B cell (primary cell): ENCODE data around the gene CASP4. TPM values are rescaled to one million over a fixed set of nuclear protein-coding genes. Genes with fewer than 3 reads are reported as not detected.

Source experiments
- ATAC-seq: fragments of 200-7000 bp; cut with Tn5 transposase; one replicate; pipeline ENCODE4 v1.10.0; 2021; ENCODE audit warnings: low read depth, mild to moderate bottlenecking, moderate number of reproducible peaks, moderate library complexity
- CTCF ChIA-PET: fragments of 350-600 bp; sonication (Branson Sonifier 250); formaldehyde crosslinking; loops from one replicate; lab custom pipeline; 2021; ENCODE audit warnings: antibody characterized with exemption, inconsistent platforms; lab: Charles Lee
- POLR2A ChIA-PET: fragments of 350-600 bp; sonication (Branson Sonifier 250); formaldehyde crosslinking; loops from one replicate; lab custom pipeline; 2021; ENCODE audit warnings: antibody characterized with exemption; lab: Charles Lee
- DNase-seq: peaks from one replicate; pipeline ENCODE4 v3.0.0; 2013
- H2AFZ ChIP-seq: 2 replicates; pipeline ENCODE4 v1.6.1; 2012; ENCODE audit warnings: mild to moderate bottlenecking, low read depth, low read length; ENCODE audit not compliant: insufficient read depth, poor library complexity, severe bottlenecking
- H3K27ac ChIP-seq, 2 donors: 1 replicate in 1 of 2; 2 replicates in 1 of 2; pipeline ENCODE4 v1.5.1; 2012 to 2013; ENCODE audit warnings: low read length in 2 of 2, mild to moderate bottlenecking in 2 of 2, moderate library complexity in 1 of 2
- H3K27me3 ChIP-seq, 4 experiments: fragments of 200-600 bp in 1 of 4; sonication (generic) in 1 of 4; replicated peaks in 1 of 4; 1 replicate in 2 of 4; 2 replicates in 2 of 4; pipeline versions ENCODE4 v1.6.1 to v1.7.0; 2013 to 2016; ENCODE audit warnings: low read length in 3 of 4, mild to moderate bottlenecking in 2 of 4, mixed read lengths in 1 of 4, moderate library complexity in 1 of 4; ENCODE audit not compliant: insufficient read depth in 4 of 4, control insufficient read depth in 3 of 4; ENCODE audit errors: control extremely low read depth in 1 of 4
- H3K36me3 ChIP-seq, 2 experiments: replicated peaks in 1 of 2; 1 replicate in 1 of 2; 2 replicates in 1 of 2; pipeline versions ENCODE4 v1.6.1 to v1.7.1; 2013; ENCODE audit warnings: low read length in 1 of 2; ENCODE audit not compliant: insufficient read depth in 2 of 2, control insufficient read depth in 1 of 2; ENCODE audit errors: control extremely low read depth in 1 of 2, extremely low read depth in 1 of 2
- H3K4me1 ChIP-seq, 2 donors: fragments of 200-600 bp in 1 of 2; sonication (generic) in 1 of 2; 1 replicate in 1 of 2; 2 replicates in 1 of 2; pipeline versions ENCODE4 v1.5.1 to v1.6.1; 2013 to 2017; ENCODE audit warnings: low read length in 2 of 2; ENCODE audit not compliant: control insufficient read depth in 2 of 2, insufficient read depth in 2 of 2
- H3K4me2 ChIP-seq: replicated peaks from 2 replicates; pipeline ENCODE3; 2012; ENCODE audit warnings: mild to moderate bottlenecking, low read depth, low read length; ENCODE audit not compliant: poor library complexity, severe bottlenecking
- H3K4me3 ChIP-seq, 5 experiments: fragments of 200-600 bp in 1 of 5; sonication (generic) in 1 of 5; 1 replicate in 3 of 5; 2 replicates in 2 of 5; pipeline versions ENCODE4 v1.5.1 to v1.7.0; 2011 to 2016; ENCODE audit warnings: low read length in 4 of 5, mild to moderate bottlenecking in 4 of 5, low read depth in 2 of 5, control low read depth in 1 of 5, moderate library complexity in 1 of 5; ENCODE audit not compliant: insufficient read depth in 1 of 5; ENCODE audit errors: control extremely low read depth in 1 of 5, extremely low read depth in 1 of 5
- H3K79me2 ChIP-seq: fragments of 200-600 bp; sonication (generic); one replicate; pipeline ENCODE4 v1.6.0; 2016; ENCODE audit warnings: low read length; ENCODE audit not compliant: control insufficient read depth, insufficient read depth
- H3K9ac ChIP-seq: fragments of 200-600 bp; sonication (generic); 2 replicates; pipeline ENCODE4 v1.6.1; 2017; ENCODE audit warnings: mild to moderate bottlenecking, low read length, moderate library complexity
- H3K9me3 ChIP-seq, 3 donors: one replicate each; pipeline versions ENCODE4 v1.6.1 to v1.7.1; 2013; ENCODE audit warnings: low read length in 2 of 3; ENCODE audit not compliant: control insufficient read depth in 2 of 3, insufficient read depth in 1 of 3; ENCODE audit errors: control extremely low read depth in 1 of 3
- H4K20me1 ChIP-seq: 2 replicates; pipeline ENCODE4 v1.6.0; 2012; ENCODE audit warnings: mild to moderate bottlenecking, low read length; ENCODE audit not compliant: insufficient read depth, control insufficient read depth, poor library complexity, severe bottlenecking
- H3K27ac Mint-ChIP-seq: one replicate; pipeline ENCODE4 v1.8.0; 2021; ENCODE audit warnings: mixed read lengths
- H3K27me3 Mint-ChIP-seq: one replicate; pipeline ENCODE4 v1.8.0; 2021; ENCODE audit warnings: mixed read lengths
- H3K4me1 Mint-ChIP-seq: one replicate; pipeline ENCODE4 v1.8.0; 2021; ENCODE audit warnings: mixed read lengths
- H3K4me3 Mint-ChIP-seq: one replicate; pipeline ENCODE4 v1.8.0; 2021; ENCODE audit warnings: mixed read lengths
- H3K9me3 Mint-ChIP-seq: one replicate; pipeline ENCODE4 v1.8.0; 2022; ENCODE audit warnings: mixed read lengths; ENCODE audit not compliant: insufficient read depth
- EZH2 ChIP-seq: IDR thresholded peaks from 2 replicates; pipeline ENCODE4 v1.6.1; 2012; ENCODE audit warnings: borderline replicate concordance, low read depth, mild to moderate bottlenecking, moderate library complexity, low read length; ENCODE audit not compliant: insufficient read depth, poor library complexity, severe bottlenecking
- WGBS: methylation state at CpG from one replicate; pipeline ENCODE4 v1.1.5; 2013; ENCODE audit warnings: missing lambda C conversion rate; ENCODE audit not compliant: insufficient coverage; 5-methylcytosine and 5-hydroxymethylcytosine counted together
- intact Hi-C: fragments of 100-400 bp; cut with micrococcal nuclease; formaldehyde crosslinking; loops from one replicate; pipeline ENCODE4 v1.10.0; 2022
- polyA plus RNA-seq: library from polyadenylated mRNA; depleted of rRNA; stranded (reverse); fragments of >200 nt; gene quantifications from 2 replicates; pipeline ENCODE4 v1.2.3, GENCODE V29; 2012
- total RNA-seq, 2 donors: library from RNA; stranded (reverse); fragments of 120-200 nt in 1 of 2; gene quantifications; 1 replicate in 1 of 2; 2 replicates in 1 of 2; pipeline versions ENCODE4 v1.2.3 to v1.2.4, GENCODE V29; 2013 to 2022
- TF ChIP-seq, protein P1 (sequence below): fragments of 200-600 bp; IDR thresholded peaks from one replicate; pipeline ENCODE4 v1.8.0; 2022; ENCODE audit warnings: antibody characterized with exemption, mild to moderate bottlenecking

Gene CASP4
- total and polyA plus RNA-seq, 2 donors (not counting 1 experiment from before 2014, with no cell fraction given): 72.4 to 157 TPM

DNA sequence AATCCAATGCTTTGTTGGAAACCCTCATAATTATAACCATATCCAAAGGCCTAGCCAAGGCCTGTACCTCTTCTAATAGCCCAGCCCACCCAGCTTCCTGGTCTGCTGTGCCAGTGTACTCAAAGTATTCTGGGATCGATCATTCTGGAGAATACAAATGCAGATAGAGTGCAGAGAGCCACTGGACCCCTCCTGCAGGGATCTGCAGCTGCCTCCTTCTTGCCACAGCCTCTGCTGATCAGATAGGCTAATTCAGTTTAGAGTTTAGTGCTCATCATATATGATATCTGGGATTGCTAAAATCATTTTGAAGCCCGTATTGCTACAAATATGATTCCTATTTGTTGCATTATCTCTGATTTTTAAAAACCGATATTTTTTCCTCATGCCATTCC lies 37.1 kb upstream of the CASP4 start:
- Histone ChIP-seq H3K36me3 (no peaks in the 10 kb centered on the region), H3K27ac (no peak overlapping the region), H2AFZ (no peak overlapping the region), H3K9me3 (no peaks in the 10 kb centered on the region), H3K27me3 (no peaks in the 10 kb centered on the region), H3K9ac (no peak overlapping the region), H3K4me3 (no peak overlapping the region), H3K79me2 (no peaks in the 10 kb centered on the region), H4K20me1 (no peaks in the 10 kb centered on the region), H3K4me2 (no peak overlapping the region), H3K4me1 (no peaks in the 10 kb centered on the region)
- intact Hi-C loops: no loop called here
- DNase-seq (no peak), ATAC-seq (no peak)
- TF ChIP-seq, protein P1, sequence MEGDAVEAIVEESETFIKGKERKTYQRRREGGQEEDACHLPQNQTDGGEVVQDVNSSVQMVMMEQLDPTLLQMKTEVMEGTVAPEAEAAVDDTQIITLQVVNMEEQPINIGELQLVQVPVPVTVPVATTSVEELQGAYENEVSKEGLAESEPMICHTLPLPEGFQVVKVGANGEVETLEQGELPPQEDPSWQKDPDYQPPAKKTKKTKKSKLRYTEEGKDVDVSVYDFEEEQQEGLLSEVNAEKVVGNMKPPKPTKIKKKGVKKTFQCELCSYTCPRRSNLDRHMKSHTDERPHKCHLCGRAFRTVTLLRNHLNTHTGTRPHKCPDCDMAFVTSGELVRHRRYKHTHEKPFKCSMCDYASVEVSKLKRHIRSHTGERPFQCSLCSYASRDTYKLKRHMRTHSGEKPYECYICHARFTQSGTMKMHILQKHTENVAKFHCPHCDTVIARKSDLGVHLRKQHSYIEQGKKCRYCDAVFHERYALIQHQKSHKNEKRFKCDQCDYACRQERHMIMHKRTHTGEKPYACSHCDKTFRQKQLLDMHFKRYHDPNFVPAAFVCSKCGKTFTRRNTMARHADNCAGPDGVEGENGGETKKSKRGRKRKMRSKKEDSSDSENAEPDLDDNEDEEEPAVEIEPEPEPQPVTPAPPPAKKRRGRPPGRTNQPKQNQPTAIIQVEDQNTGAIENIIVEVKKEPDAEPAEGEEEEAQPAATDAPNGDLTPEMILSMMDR: no peak
- no peak for TF ChIP-seq EZH2
- ChIA-PET CTCF (no interaction called here), POLR2A (no interaction called here)
- H3K4me3 Mint-ChIP-seq: no peak overlapping the region
- H3K4me1 Mint-ChIP-seq: peaks cover 5% of the 10 kb centered on the region
- 100% methylated on average over 1 of the region's 3 CpGs for WGBS
- no peak overlapping the region for H3K27ac Mint-ChIP-seq
- no peaks in the 10 kb centered on the region for H3K9me3 Mint-ChIP-seq
- H3K27me3 Mint-ChIP-seq: no peaks in the 10 kb centered on the region

DNA sequence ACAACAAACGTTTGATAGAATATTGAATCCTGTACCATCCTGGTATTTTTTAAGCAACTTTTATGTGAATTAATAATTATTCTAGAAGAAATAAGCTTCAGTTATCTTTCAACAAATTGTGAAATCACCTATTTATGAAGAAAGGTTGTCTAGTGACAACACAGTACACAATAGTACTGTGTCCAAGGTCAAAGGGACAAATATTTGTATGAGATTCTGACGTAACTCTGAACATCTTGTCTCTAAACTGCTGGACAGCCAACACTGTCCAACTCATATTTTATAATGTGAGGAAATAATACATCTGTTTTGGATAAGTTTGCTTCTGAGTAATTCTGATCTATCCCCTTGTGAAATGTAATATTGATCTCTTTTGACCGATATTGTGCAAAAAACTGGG lies 35.6 kb upstream of the CASP4 start:
- CTCF ChIA-PET: no interaction called here
- H3K4me1 Mint-ChIP-seq: peaks cover 5% of the 10 kb centered on the region
- Histone ChIP-seq H3K4me2 (no peak overlapping the region), H3K4me1 (no peaks in the 10 kb centered on the region), H4K20me1 (no peaks in the 10 kb centered on the region), H2AFZ (no peak overlapping the region), H3K27ac (no peak overlapping the region), H3K27me3 (no peaks in the 10 kb centered on the region), H3K79me2 (no peaks in the 10 kb centered on the region), H3K4me3 (no peak overlapping the region), H3K9me3 (no peaks in the 10 kb centered on the region), H3K36me3 (no peaks in the 10 kb centered on the region), H3K9ac (no peak overlapping the region)
- no CpG with 5 or more reads among the region's 3 CpGs for WGBS
- no peaks in the 10 kb centered on the region for H3K27me3 Mint-ChIP-seq
- ATAC-seq (no peak), DNase-seq (no peak)
- H3K4me3 Mint-ChIP-seq: no peak overlapping the region
- TF ChIP-seq, protein P1: no peak
- no peak for TF ChIP-seq EZH2
- no peaks in the 10 kb centered on the region for H3K9me3 Mint-ChIP-seq
- intact Hi-C loops: no loop called here
- no peak overlapping the region for H3K27ac Mint-ChIP-seq
- POLR2A ChIA-PET: no interaction called here
